Natural killer cell treated with Interleukin-12 subunit alpha and Interleukin-12 subunit beta and Interleukin-15 and Interleukin-18, amount 100 ng/mL, for 72 hours (primary cell): ENCODE measurements around the gene ITM2B. TPM values are rescaled to one million over a fixed set of nuclear protein-coding genes. Genes with fewer than 3 reads are reported as not detected.

Source experiments
- ATAC-seq, 2 donors: fragments of 150-1000 bp; cut with Tn5 transposase in 1 of 2; sonication (Bioruptor Pico), chemical (Tn5 transposase) in 1 of 2; 2 replicates each; pipeline ENCODE4 v1.10.0; 2021
- DNase-seq: peaks from one replicate; pipeline ENCODE4 v3.0.0; 2022; ENCODE audit warnings: low spot score
- H3K27ac Mint-ChIP-seq, 2 donors: 1 replicate in 1 of 2; 2 replicates in 1 of 2; pipeline ENCODE4 v1.8.0; 2022; ENCODE audit warnings: mixed read lengths in 2 of 2, mild to moderate bottlenecking in 1 of 2, moderate library complexity in 1 of 2
- H3K27me3 Mint-ChIP-seq, 2 donors: 1 replicate in 1 of 2; 2 replicates in 1 of 2; pipeline ENCODE4 v1.8.0; 2022; ENCODE audit warnings: mixed read lengths in 2 of 2
- H3K36me3 Mint-ChIP-seq: one replicate; pipeline ENCODE4 v1.8.0; 2022; ENCODE audit warnings: mixed read lengths
- H3K4me1 Mint-ChIP-seq, 2 donors: 1 replicate in 1 of 2; 2 replicates in 1 of 2; pipeline ENCODE4 v1.8.0; 2022; ENCODE audit warnings: low read depth in 2 of 2, mixed read lengths in 2 of 2, mild to moderate bottlenecking in 1 of 2
- H3K4me3 Mint-ChIP-seq: one replicate; pipeline ENCODE4 v1.8.0; 2022; ENCODE audit warnings: mixed read lengths
- H3K9me3 Mint-ChIP-seq: 2 replicates; pipeline ENCODE4 v1.8.0; 2022; ENCODE audit warnings: mixed read lengths
- total RNA-seq, 2 donors: library from RNA; stranded (reverse); gene quantifications; one replicate each; pipeline ENCODE4 v1.2.3, GENCODE V29; 2022

Gene ITM2B
- total RNA-seq, 2 donors from 2014 or later: 97.0 to 166 TPM

DNA sequence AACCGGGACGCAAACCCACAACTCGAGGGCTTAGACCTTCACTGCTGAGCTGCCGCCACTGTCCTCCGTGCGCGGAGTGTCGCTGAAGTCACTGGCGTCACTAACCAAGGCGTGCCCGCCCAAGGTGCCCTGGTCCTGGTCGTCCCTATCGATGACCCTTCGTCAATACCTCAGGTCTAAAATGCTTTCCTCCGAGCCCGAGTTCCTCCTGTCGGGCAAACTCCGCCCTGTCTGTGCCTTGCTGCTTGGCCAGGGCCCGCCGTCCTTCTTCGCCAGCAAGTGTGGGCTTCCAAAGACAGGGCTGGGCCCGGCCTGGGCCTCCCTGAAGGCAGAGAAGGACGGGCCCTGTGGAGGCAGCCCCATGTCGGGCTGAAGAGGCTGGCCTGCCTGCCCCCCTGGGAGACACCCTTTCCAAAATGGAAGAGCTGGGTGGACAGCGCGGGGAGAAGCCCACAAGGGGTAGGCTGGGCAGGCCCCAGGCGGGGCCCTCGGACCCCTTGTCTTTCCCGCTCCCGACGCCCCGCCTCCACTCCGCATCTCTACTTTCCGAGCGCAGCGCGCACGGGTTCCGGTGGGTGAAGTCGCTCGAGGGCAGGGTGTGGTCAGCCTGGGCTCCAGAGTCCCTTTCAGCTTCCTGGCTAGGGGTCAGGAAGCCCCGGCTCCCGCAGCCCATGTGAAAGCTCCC, 84.0 kb downstream of the ITM2B start:
- no peak for ATAC-seq
- H3K27me3 Mint-ChIP-seq: no peaks in the 10 kb centered on the region
- no peak overlapping the region for H3K4me3 Mint-ChIP-seq
- DNase-seq: no peak
- H3K36me3 Mint-ChIP-seq: peaks cover 14% of the 10 kb centered on the region
- H3K9me3 Mint-ChIP-seq: peaks cover 2% of the 10 kb centered on the region
- H3K27ac Mint-ChIP-seq: no peak overlapping the region
- peaks cover 41 to 50% of the 10 kb centered on the region in 2 donors for H3K4me1 Mint-ChIP-seq

DNA sequence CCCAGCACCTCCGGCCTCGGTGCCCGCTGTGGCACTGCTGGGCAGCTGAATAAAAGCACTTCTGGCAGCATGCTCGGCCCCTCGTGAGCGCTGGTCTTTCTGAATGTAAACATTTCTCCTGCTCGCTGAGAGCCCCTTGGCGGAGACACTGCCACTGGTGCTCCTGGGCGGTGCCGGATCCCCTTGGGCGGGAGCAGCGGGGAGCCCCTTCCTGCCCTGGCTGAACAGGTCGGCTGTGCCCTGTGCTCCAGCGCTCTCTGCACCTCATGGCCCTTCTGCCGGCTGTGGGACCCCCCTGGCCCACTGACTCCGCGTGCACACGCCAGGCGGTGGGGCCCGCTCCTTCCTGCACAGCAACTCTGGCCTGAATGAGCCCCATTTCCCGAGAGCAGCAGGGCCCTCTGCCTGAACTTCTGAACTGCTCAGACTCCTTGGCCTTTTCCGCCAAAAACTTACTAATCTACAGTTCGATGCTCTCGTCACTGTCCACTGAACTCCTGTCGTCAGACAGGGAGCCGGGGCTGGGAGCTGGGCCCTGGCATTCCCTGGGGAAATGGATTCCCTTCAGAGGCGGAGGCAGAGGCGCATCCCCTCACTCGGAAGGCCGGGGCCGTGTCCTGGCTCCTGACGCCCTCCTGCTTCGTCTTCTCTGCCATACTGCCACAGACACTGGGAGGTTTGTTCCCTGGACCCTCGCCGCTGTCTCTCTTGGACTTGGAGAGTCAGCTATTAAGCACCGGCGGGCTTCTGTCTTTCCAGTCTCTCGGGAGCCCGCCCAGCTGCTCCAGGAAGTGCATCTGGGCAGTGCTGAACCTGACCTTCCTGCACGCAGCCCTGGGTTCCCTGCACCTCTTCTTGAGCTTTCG, 84.7 kb downstream of the ITM2B start:
- H3K4me1 Mint-ChIP-seq: peaks cover 37 to 52% of the 10 kb centered on the region in 2 donors
- peak overlapping the region; percentile 94 for H3K4me3 Mint-ChIP-seq
- peaks cover 7% of the 10 kb centered on the region for H3K9me3 Mint-ChIP-seq
- ATAC-seq (peak in 1 of 2 donors; percentile 25), DNase-seq (no peak)
- peaks cover 22% of the 10 kb centered on the region for H3K36me3 Mint-ChIP-seq
- peak overlapping the region; percentile 69 to 70 for H3K27ac Mint-ChIP-seq
- H3K27me3 Mint-ChIP-seq: no peaks in the 10 kb centered on the region

- peak in 1 of 2 donors; percentile 34 for ATAC-seq
- Mint-ChIP-seq H3K27me3 (no peaks in the 10 kb centered on the region), H3K4me3 (peak overlapping the region; percentile 94), H3K27ac (peak overlapping the region; percentile 69 to 70), H3K9me3 (peaks cover 7% of the 10 kb centered on the region), H3K36me3 (peaks cover 24% of the 10 kb centered on the region), H3K4me1 (peaks cover 35 to 53% of the 10 kb centered on the region in 2 donors)
- DNase-seq: no peak
These were observed 85.4 kb downstream of the ITM2B start for GRCh38 chr13:48318377-48318811.

DNA sequence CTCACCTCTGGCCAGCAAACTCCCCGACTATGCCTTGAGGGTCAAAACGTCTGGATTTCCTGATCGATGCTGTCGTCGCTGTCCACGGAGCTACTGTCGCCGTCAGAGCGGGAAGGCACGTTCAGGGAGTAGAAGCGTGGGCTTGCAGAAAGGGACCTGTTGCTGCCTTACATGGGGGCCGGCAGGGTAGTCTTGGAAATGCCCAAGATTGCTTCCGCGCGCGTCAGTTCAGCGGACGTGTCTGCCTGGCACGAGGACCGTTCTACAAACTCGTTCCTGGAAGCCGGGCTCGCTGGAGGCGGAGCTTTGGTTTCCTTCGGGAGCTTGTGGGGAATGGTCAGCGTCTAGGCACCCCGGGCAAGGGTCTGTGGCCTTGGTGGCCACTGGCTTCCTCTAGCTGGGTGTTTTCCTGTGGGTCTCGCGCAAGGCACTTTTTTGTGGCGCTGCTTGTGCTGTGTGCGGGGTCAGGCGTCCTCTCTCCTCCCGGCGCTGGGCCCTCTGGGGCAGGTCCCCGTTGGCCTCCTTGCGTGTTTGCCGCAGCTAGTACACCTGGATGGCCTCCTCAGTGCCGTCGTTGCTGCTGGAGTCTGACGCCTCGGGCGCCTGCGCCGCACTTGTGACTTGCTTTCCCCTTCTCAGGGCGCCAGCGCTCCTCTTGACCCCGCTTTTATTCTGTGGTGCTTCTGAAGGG, 86.0 kb downstream of the ITM2B start:
- Mint-ChIP-seq H3K4me1 (peaks cover 35 to 54% of the 10 kb centered on the region in 2 donors), H3K9me3 (peaks cover 7% of the 10 kb centered on the region), H3K36me3 (peaks cover 24% of the 10 kb centered on the region), H3K27me3 (no peaks in the 10 kb centered on the region), H3K4me3 (peak overlapping the region; percentile 94), H3K27ac (peak overlapping the region; percentile 57 to 69)
- DNase-seq (no peak), ATAC-seq (peak; percentile 51 to 54)

Other genes starting within 250 kb of the ITM2B start
- gene SUCLA2, start 231.9 kb upstream of the ITM2B start, total RNA-seq: 10 to 100 TPM; 35.3 to 51.9 TPM
- 10 to 100 TPM; 16.8 to 19.4 TPM for gene NUDT15, start 195.5 kb upstream of the ITM2B start, total RNA-seq
- 10 to 100 TPM; 50.2 to 56.5 TPM for gene MED4, start 138.1 kb upstream of the ITM2B start, total RNA-seq
- 10 to 100 TPM; 36.0 to 40.3 TPM for gene RB1, start 70.5 kb downstream of the ITM2B start, total RNA-seq
- gene LPAR6, start 179.9 kb downstream of the ITM2B start, total RNA-seq: 10 to 100 TPM; 16.5 to 26.5 TPM